Measurements from ENCODE around the gene C1QL1.

GRCh38 chr17:45008216-45008615 is 40.1 kb upstream of the C1QL1 start:
- TF ChIP-seq, protein P1, sequence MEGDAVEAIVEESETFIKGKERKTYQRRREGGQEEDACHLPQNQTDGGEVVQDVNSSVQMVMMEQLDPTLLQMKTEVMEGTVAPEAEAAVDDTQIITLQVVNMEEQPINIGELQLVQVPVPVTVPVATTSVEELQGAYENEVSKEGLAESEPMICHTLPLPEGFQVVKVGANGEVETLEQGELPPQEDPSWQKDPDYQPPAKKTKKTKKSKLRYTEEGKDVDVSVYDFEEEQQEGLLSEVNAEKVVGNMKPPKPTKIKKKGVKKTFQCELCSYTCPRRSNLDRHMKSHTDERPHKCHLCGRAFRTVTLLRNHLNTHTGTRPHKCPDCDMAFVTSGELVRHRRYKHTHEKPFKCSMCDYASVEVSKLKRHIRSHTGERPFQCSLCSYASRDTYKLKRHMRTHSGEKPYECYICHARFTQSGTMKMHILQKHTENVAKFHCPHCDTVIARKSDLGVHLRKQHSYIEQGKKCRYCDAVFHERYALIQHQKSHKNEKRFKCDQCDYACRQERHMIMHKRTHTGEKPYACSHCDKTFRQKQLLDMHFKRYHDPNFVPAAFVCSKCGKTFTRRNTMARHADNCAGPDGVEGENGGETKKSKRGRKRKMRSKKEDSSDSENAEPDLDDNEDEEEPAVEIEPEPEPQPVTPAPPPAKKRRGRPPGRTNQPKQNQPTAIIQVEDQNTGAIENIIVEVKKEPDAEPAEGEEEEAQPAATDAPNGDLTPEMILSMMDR (IDR thresholded peaks at IDR 0.05; ENCODE audit: low read depth, low read length), result no peak
- TF ChIP-seq POLR2A (IDR thresholded peaks at IDR 0.05; ENCODE audit: extremely low read depth, insufficient read length), result no peak
